ENCODE measurements around the gene MMADHC.
A peak's percentile ranks its signal among the peaks of the same experiment; 100 is the strongest.

MMADHC gene

GRCh38 chr2:149587220-149587949 lies at the start of gene MMADHC:
Gene MMADHC, minus strand, starts transcription at chr2:149587775. Its CDS starts 678 bp downstream, at chr2:149587097.
- peak; percentile 50 to 77 for DNase-seq

- no peak for DNase-seq
Observed at GRCh38 chr2:149634103-149634502, 46.5 kb upstream of the MMADHC start.

- DNase-seq = no peak
Observed at GRCh38 chr2:149630445-149630844, 42.9 kb upstream of the MMADHC start.

- DNase-seq = no peak
Observed at GRCh38 chr2:149629026-149629425, 41.5 kb upstream of the MMADHC start.

- no peak for DNase-seq
Observed at GRCh38 chr2:149627111-149627801, 39.7 kb upstream of the MMADHC start.

- DNase-seq = no peak
Observed at GRCh38 chr2:149625671-149626070, 38.1 kb upstream of the MMADHC start.

GRCh38 chr2:149625271-149625670 lies 37.7 kb upstream of the MMADHC start:
- DNase-seq = no peak

- no peak for DNase-seq
Observed at GRCh38 chr2:149622343-149622742, 34.8 kb upstream of the MMADHC start.

GRCh38 chr2:149617476-149617875 lies 29.9 kb upstream of the MMADHC start:
- DNase-seq = no peak

GRCh38 chr2:149616681-149617456 lies 29.3 kb upstream of the MMADHC start:
- peak in 1 of 2 experiments; percentile 16 for DNase-seq

GRCh38 chr2:149613704-149614103 lies 26.1 kb upstream of the MMADHC start:
- no peak for DNase-seq

- DNase-seq = no peak
Observed at GRCh38 chr2:149612122-149612521, 24.5 kb upstream of the MMADHC start.

- DNase-seq = peak; percentile 30 to 72
Observed at GRCh38 chr2:149611100-149611820, 23.7 kb upstream of the MMADHC start.

- no peak for DNase-seq
Observed at GRCh38 chr2:149606251-149606811, 18.8 kb upstream of the MMADHC start.

GRCh38 chr2:149603248-149603647 lies 15.7 kb upstream of the MMADHC start:
- DNase-seq = no peak

- no peak for DNase-seq
Observed at GRCh38 chr2:149601141-149601796, 13.7 kb upstream of the MMADHC start.

- peak in 1 of 2 experiments; percentile 8 for DNase-seq
Observed at GRCh38 chr2:149597668-149598326, 10.2 kb upstream of the MMADHC start.

GRCh38 chr2:149597050-149597667 lies 9.6 kb upstream of the MMADHC start:
- DNase-seq = no peak

- no peak for DNase-seq
Observed at GRCh38 chr2:149596471-149596870, 8.9 kb upstream of the MMADHC start.

GRCh38 chr2:149595056-149595963 lies 7.7 kb upstream of the MMADHC start:
- DNase-seq = no peak

Measured in NCI-H187 (cell line).